GM21825 (cell line): ENCODE results near the gene ACER3.
"Not testable (repeated sequence)": the region's sequence is repeated elsewhere in the genome, so short reads cannot be mapped to it uniquely, and the experiment has no call there.

Experiments used
- ATAC-seq: cut with Tn5 transposase; IDR thresholded peaks from one replicate; pipeline ENCODE4 v1.9.1; 2021; ENCODE audit warnings: mild to moderate bottlenecking, moderate library complexity; ENCODE audit not compliant: unreplicated experiment

The ACER3 gene

GRCh38 chr11:76987203-76987602 lies 126.5 kb downstream of the ACER3 start:
- ATAC-seq = no peak

- no peak for ATAC-seq
Measured at GRCh38 chr11:76990628-76991027, 129.9 kb downstream of the ACER3 start.

DNA sequence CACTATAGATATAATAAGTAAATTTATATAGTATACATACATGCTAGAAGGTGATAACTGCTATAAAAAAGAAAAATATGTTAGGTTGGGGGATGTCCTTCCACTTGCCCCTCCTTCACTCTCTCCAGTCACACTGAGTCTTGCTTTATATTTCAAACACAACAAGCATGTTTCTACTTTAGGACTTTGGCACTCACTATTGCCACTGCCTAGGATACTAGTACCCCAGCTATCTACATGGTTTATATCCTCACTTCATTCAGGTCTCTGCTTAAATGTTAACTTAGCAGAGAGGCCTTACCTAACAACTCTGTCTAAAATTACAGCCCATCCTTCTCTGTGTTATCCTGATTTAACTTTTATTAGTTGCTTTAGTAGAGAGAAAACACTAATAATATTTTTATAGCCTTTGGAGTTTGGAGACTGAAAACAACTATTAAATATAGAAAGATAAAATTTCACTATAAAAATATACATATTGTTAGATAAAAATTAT lies 134.4 kb downstream of the ACER3 start:
- no peak for ATAC-seq

DNA sequence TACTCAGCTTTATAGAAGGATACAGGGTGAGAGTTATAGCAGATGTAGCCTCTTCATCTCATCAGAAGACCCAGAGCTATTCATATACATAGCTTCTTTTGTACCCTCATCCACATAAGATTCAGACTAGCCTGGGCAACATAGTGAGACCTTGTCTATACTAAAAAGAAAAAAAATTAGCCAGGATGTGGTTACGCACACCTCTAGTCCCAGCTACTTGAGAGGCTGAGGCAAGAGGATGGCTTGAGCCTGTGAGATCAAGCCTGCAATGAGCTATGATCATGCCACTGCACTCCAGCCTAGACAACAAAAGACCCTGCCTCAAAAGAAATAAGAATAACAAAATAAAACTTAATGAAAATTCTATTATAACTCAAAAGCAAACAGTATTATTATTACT lies 136.8 kb downstream of the ACER3 start:
- no peak for ATAC-seq

- ATAC-seq = no peak
Measured at GRCh38 chr11:76999597-76999996, 138.9 kb downstream of the ACER3 start.

DNA sequence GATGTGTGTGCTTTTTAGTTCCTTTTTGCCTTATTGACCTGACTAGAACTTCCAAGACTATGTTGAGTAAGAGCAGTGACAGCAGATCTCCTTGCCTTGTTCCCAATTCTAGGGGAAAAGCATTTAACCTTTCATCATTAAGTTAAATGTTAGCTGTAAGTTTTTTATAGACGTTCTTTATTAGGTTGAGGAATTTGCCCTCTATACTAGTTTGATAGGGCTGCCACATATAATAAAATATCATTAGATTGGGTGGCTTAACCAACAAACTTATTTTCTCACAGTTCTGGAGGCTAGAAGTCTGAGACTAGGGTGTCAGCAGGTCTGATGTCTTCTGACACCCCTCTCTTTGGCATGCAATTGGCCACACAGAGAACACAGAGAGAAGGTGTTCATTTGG lies 140.9 kb downstream of the ACER3 start:
- ATAC-seq = no peak

DNA sequence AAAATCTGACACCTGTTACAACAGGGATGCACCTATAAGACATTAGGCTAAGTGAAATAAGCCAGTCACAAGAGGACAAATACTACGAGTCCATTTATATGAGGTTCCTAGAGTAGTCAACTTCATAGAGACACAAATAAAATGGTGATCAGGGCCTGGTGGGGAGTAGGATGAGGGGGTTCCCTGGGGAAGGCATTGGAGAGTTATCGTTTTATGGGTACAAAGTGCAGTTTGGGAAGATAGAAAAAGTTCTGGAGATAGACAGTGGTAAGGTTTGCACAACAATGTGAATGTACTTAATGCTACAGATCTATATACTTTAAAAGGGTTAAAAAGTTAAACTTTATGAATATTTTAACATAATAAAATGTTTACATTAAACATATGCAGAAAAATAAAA lies 142.1 kb downstream of the ACER3 start:
- ATAC-seq = no peak

DNA sequence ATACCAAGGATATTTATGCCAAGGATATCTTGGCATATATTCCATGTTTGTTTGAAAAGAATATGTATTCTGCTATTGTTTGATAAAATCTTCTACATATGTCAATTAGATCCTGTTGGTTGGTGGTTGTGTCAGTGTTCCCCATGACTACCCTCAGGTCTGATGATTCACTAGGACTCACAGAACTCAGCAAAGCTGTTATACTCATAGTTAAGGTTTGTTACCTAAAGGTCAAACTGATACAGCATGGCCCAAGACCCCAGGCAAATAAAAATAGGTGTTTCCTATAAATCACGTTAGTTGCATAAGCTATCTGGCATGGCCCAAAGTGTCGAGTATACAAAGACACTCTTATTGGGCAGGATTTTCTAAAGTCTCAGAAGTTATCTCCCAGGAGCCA lies 143.2 kb downstream of the ACER3 start:
- no peak for ATAC-seq

DNA sequence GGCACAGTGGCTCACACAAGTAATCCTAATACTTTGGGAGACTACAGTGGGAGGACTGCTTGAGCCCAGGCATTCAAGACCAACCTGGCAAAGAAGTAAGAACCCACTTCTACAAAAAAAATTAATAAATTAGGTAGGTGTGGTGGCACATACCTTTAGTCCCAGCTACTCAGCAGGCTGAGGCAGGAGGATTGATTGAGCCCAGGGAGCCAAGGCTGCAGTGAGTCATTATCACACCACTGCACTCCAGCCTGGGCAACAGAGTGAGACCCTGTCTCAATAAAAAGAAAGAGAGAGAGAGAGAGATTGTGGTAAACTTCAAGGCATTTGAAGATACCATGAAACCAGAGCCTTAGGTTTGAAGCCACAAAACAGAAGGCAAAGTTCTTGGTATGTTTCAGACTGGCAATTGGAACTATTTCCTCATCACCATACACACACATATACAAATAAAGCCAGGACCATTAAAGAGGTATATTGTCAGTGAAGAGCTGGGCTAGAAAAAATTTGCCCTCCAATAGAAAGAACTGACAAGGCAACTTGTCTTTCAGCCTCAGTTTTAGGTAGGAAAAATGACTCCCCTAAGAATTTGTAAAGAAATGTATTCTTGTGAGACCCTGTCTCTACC lies 148.9 kb downstream of the ACER3 start:
- no peak for ATAC-seq

DNA sequence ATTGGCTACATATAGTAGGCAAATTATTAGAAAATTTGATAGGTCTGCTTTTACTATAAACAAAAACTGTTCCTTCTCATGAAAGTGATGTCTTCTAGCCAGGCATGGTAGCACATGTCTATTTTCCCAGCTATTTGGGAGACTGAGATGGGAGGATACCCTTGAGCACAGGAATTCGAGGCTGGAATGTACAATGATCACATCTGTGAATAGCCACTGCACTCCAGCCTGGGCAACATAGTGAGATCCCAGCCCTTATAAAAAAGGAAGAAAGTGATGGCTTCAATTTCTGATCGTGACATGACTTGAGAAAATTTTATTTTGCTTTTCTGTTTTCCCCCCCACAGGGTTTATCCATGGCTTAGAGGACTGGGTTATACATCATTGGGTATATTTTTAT lies 154.0 kb downstream of the ACER3 start:
- ATAC-seq = no peak

GRCh38 chr11:77018396-77018924 lies 157.7 kb downstream of the ACER3 start:
- ATAC-seq = not testable (repeated sequence)

DNA sequence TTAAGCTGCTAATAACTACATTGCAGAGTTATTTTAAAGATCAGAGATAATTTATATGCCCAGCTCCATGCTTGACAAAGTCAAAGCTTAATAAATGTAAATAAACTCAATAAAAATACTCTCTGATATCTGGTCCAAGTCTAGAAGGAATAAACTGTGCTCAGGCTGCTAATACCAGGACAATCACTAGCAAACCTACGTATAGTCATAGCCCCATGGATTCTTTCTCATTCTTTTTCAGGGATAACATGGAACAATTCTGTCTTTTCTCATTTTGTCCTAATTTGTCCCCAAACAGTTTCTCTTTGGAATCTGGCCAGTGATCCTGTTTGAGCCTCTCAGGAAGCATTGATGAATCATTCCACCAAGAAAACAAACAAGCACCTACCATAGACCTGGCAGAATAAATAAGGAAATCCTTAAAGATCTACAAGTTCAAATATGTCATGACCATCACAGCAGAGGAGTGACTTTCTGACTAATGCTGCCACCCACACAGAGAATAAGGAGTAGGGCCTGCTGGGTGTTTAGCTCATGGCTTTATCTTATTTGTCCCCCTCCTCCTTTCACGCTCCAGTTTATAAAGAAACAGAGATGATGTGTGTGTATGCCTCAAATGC lies 159.4 kb downstream of the ACER3 start:
- no peak for ATAC-seq

GRCh38 chr11:77020734-77021133 lies 160.0 kb downstream of the ACER3 start:
- no peak for ATAC-seq

GRCh38 chr11:77024745-77025144 lies 164.0 kb downstream of the ACER3 start:
- ATAC-seq = no peak

DNA sequence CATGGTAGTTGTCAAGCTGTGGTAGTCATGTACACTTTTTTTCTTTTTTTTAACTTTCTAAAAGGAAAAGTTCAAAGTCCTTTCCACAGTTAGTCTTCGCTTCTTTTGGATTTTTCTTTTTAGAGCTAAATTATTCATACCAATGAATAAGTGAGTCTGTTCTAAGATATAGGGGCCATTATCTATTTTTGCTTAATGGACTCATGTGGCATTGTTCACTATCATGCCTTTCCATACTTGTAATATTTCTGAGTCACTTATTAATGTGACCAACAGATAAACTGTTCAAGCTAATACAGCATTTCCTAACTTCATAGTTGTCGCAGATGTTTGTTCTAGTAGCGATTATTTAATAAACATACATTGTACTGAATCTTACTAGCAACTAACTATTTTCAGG lies 165.5 kb downstream of the ACER3 start:
- no peak for ATAC-seq

- no peak for ATAC-seq
Measured at GRCh38 chr11:77026743-77027142, 166.0 kb downstream of the ACER3 start.

GRCh38 chr11:77027275-77027674 lies 166.6 kb downstream of the ACER3 start:
- no peak for ATAC-seq

DNA sequence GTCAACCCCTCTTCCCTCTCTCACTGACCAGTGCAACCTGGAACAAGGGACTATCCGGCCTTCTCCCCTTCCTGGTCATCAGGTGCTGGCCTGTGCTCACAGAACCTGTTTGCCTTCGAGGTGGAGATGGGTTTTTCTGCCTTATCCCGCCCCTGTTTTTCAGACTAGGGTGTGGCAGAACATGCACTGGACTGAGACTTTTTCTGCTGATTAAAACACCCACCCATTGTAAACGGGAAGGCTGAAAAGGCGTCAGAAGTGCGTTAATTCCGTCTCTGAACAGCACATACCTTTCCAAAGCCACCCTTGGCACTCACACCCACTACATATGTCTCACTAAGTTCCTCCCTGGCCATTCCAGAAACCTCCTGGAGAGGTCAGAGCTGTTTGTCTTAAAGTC lies 169.1 kb downstream of the ACER3 start:
- ATAC-seq = no peak

GRCh38 chr11:77030834-77031414 lies 170.2 kb downstream of the ACER3 start:
- no peak for ATAC-seq

DNA sequence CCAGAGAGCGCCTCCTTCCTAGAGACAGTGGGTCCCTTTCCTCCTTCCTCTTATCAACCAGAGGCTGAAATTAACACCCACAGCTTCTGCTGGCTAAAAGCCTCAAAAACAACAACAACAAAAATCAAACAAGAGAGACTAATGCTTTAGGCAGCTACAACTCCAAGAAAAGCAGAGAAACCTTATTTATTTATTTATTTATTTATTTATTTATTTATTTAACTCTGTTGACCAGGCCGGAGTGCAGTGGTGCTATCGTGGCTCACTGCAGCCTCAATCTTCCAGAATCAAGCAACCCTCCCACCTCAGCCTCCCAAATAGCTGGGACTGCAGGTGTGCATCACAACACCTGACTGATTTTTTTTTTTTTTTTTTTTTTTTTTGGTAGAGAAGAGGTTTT lies 170.9 kb downstream of the ACER3 start:
- no peak for ATAC-seq

DNA sequence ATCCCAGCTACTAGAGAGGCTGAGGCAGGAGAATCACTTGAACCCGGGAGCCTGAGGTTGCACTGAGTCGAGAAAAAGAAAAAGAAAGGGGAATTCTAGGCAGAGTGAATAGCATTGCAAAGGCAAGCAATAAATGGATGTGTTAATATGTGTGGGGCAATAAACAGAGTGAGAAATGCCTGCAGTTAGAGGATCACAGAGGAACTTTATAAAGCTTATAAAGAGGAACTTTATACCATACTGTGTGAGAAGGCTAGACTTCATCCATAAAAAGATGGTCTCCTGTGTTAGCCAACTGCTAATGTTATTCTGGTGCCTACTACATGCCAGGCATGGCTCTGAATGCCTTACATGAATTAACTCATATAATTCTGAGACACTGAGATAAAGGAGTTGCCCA lies 174.3 kb downstream of the ACER3 start:
- no peak for ATAC-seq

DNA sequence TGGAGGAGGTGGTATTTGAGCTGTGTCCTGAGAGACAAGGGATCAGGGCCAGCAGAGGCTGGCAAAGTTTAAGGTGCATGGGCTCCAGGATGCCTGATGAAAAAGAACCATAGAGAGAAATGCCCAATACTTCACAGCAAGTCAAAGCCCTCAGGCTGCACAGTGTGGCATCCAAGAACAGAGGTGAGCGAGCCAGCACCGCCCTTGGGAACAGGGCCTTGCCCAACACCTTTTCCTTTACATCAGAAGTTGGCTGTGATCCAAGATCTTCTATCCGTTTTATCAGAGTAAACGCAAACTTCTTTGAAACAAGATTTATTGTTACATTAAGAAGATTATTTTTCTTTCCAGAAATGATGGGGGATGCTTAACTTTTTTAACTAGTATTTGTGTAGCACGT lies 174.9 kb downstream of the ACER3 start:
- ATAC-seq = no peak
